GM23338 (cell line): Measurements from ENCODE around the gene NDE1. TPM values are rescaled to one million over a fixed set of nuclear protein-coding genes. Genes with fewer than 3 reads are reported as not detected.

Experiments
- ATAC-seq: fragments of 200-7000 bp; cut with Tn5 transposase; 3 replicates; pipeline ENCODE4 v1.9.1; 2020
- DNase-seq: peaks from one replicate; pipeline ENCODE4 v3.0.0-alpha.2; 2015; ENCODE audit warnings: low spot score
- H2AFZ ChIP-seq: fragments of 200-600 bp; sonication (generic); 2 replicates; pipeline ENCODE4 v1.8.0; 2016; ENCODE audit warnings: antibody characterized with exemption, mild to moderate bottlenecking, moderate library complexity
- H3F3A ChIP-seq: fragments of 200-600 bp; sonication (generic); replicated peaks from 2 replicates; pipeline ENCODE4 v1.8.0; 2017; ENCODE audit warnings: antibody characterized with exemption, mixed run types, low read depth
- H3K27ac ChIP-seq: fragments of 200-600 bp; sonication (generic); 2 replicates; pipeline ENCODE4 v1.6.1; 2016; ENCODE audit warnings: low read depth
- H3K27me3 ChIP-seq: fragments of 200-600 bp; sonication (generic); 2 replicates; pipeline ENCODE4 v1.8.0; 2016; ENCODE audit warnings: mild to moderate bottlenecking, mixed run types, moderate library complexity; ENCODE audit not compliant: insufficient read depth
- H3K36me3 ChIP-seq: fragments of 200-600 bp; sonication (generic); 2 replicates; pipeline ENCODE4 v1.8.0; 2016; ENCODE audit warnings: mild to moderate bottlenecking; ENCODE audit not compliant: insufficient read depth
- H3K4me1 ChIP-seq: fragments of 200-600 bp; sonication (generic); 2 replicates; pipeline ENCODE4 v1.8.0; 2016; ENCODE audit warnings: mild to moderate bottlenecking, moderate library complexity; ENCODE audit not compliant: insufficient read depth
- H3K4me2 ChIP-seq: fragments of 200-600 bp; sonication (generic); 2 replicates; pipeline ENCODE4 v1.7.1; 2017; ENCODE audit warnings: mixed run types
- H3K4me3 ChIP-seq: fragments of 200-600 bp; sonication (generic); 2 replicates; pipeline ENCODE4 v1.6.1; 2016; ENCODE audit warnings: mixed run types
- H3K79me2 ChIP-seq: fragments of 200-600 bp; sonication (generic); replicated peaks from 2 replicates; pipeline ENCODE4 v1.8.0; 2017; ENCODE audit warnings: mild to moderate bottlenecking; ENCODE audit not compliant: insufficient read depth
- H3K9me2 ChIP-seq: fragments of 200-600 bp; sonication (generic); 2 replicates; pipeline ENCODE4 v1.8.0; 2017; ENCODE audit not compliant: insufficient read depth
- H4K20me1 ChIP-seq: fragments of 200-600 bp; sonication (generic); replicated peaks from 2 replicates; pipeline ENCODE4 v1.8.0; 2017; ENCODE audit warnings: mild to moderate bottlenecking; ENCODE audit not compliant: insufficient read depth
- H3K27ac Mint-ChIP-seq: 2 replicates; pipeline ENCODE4 v1.8.0; 2020; ENCODE audit warnings: inconsistent platforms, mild to moderate bottlenecking, moderate library complexity, mixed read lengths
- H3K27me3 Mint-ChIP-seq: 3 replicates; pipeline ENCODE4 v1.8.0; 2022; ENCODE audit warnings: low read depth, mild to moderate bottlenecking, moderate library complexity, mixed read lengths, inconsistent platforms; ENCODE audit not compliant: insufficient read depth, poor library complexity
- H3K36me3 Mint-ChIP-seq: 3 replicates; pipeline ENCODE4 v1.8.0; 2021; ENCODE audit warnings: low read depth, mild to moderate bottlenecking, inconsistent platforms, moderate library complexity, mixed read lengths
- H3K4me1 Mint-ChIP-seq: 3 replicates; pipeline ENCODE4 v1.8.0; 2020; ENCODE audit warnings: mild to moderate bottlenecking, inconsistent platforms, mixed read lengths
- H3K4me3 Mint-ChIP-seq: 3 replicates; pipeline ENCODE4 v1.8.0; 2021; ENCODE audit warnings: moderate library complexity, mild to moderate bottlenecking, inconsistent platforms, mixed read lengths
- H3K9me3 Mint-ChIP-seq: 3 replicates; pipeline ENCODE4 v1.8.0; 2020; ENCODE audit warnings: moderate library complexity, mild to moderate bottlenecking, inconsistent platforms, mixed read lengths
- CREB1 ChIP-seq: fragments of 250-450 bp; sonication (Bioruptor Pico); IDR thresholded peaks from 2 replicates; pipeline ENCODE4 v1.5.0; 2020; ENCODE audit warnings: low read depth, mild to moderate bottlenecking, moderate library complexity
- CTCF ChIP-seq, 2 experiments: fragments of 200-600 bp in 1 of 2; sonication (generic) in 1 of 2; conservative IDR thresholded peaks; 2 replicates each; pipeline versions ENCODE4 v1.5.1 to v1.6.1; 2016 to 2017; ENCODE audit warnings: antibody characterized with exemption in 2 of 2, low read depth in 2 of 2, mild to moderate bottlenecking in 2 of 2, moderate library complexity in 1 of 2
- ETS1 ChIP-seq: IDR thresholded peaks from 2 replicates; pipeline ENCODE4 v1.6.1; 2016; ENCODE audit warnings: antibody characterized with exemption
- EZH2 ChIP-seq: fragments of 200-600 bp; sonication (generic); IDR thresholded peaks from one replicate; pipeline ENCODE4 v1.8.0; 2017; ENCODE audit warnings: antibody characterized with exemption, mild to moderate bottlenecking, low read depth; ENCODE audit not compliant: unreplicated experiment
- EZH2phosphoT487 ChIP-seq: fragments of 200-600 bp; sonication (generic); IDR thresholded peaks from one replicate; pipeline ENCODE4 v1.8.1; 2018; ENCODE audit warnings: antibody characterized with exemption; ENCODE audit not compliant: unreplicated experiment
- JUNB ChIP-seq: IDR thresholded peaks from one replicate; pipeline ENCODE4 v1.6.1; 2016; ENCODE audit warnings: antibody characterized with exemption; ENCODE audit not compliant: unreplicated experiment
- NANOG ChIP-seq: IDR thresholded peaks from 2 replicates; pipeline ENCODE4 v1.6.1; 2016; ENCODE audit warnings: antibody characterized with exemption, borderline replicate concordance
- POLR2AphosphoS5 ChIP-seq: IDR thresholded peaks from 2 replicates; pipeline ENCODE4 v1.6.1; 2016; ENCODE audit warnings: antibody characterized with exemption, low read depth
- REST ChIP-seq: IDR thresholded peaks from one replicate; pipeline ENCODE4 v1.6.1; 2018; ENCODE audit warnings: antibody characterized with exemption; ENCODE audit not compliant: unreplicated experiment
- STAT1 ChIP-seq: IDR thresholded peaks from one replicate; pipeline ENCODE4 v1.6.1; 2016; ENCODE audit warnings: antibody characterized with exemption; ENCODE audit not compliant: unreplicated experiment
- ZNF114 ChIP-seq: fragments of 250-450 bp; sonication (Bioruptor Pico); IDR thresholded peaks from 2 replicates; pipeline ENCODE4 v1.5.0; 2020; ENCODE audit warnings: mild to moderate bottlenecking, moderate library complexity
- ZNF331 ChIP-seq: fragments of 250-450 bp; sonication (Bioruptor Pico); IDR thresholded peaks from 2 replicates; pipeline ENCODE4 v1.5.0; 2020; ENCODE audit warnings: low read depth, mild to moderate bottlenecking, moderate library complexity
- ZNF462 ChIP-seq: fragments of 250-450 bp; sonication (Bioruptor Pico); IDR thresholded peaks from 2 replicates; pipeline ENCODE4 v1.5.0; 2020; ENCODE audit warnings: mild to moderate bottlenecking, moderate library complexity
- polyA plus RNA-seq: library from polyadenylated mRNA; unstranded; fragments of >200 nt; fragmentation: Nextera tagmentation; extraction: Ambion mirVana; gene quantifications from 2 replicates; pipeline ENCODE4 v1.2.1, GENCODE V29; 2016
- total RNA-seq: library from RNA; depleted of rRNA; stranded (reverse); fragments of >200 nt; shearing (Covaris generic); gene quantifications from 2 replicates; pipeline ENCODE4 v1.2.3, GENCODE V29; 2014

Gene NDE1
- total and polyA plus RNA-seq, 2 experiments from 2014 or later = 13.0 to 22.9 TPM

- Mint-ChIP-seq H3K36me3 (no peaks in the 10 kb centered on the region; the same call in 2 of the 3 replicates), H3K4me1 (peaks cover 14% of the 10 kb centered on the region), H3K9me3 (0 out of 3 replicates have a peak, but pooled peaks cover 4% of the 10 kb centered on the region), H3K27ac (no peak overlapping the region), H3K4me3 (no peak overlapping the region), H3K27me3 (peaks cover 4% of the 10 kb centered on the region)
- Histone ChIP-seq H3K79me2 (no peaks in the 10 kb centered on the region), H3K4me3 (no peak overlapping the region), H3K27ac (no peak overlapping the region), H3F3A (no peaks in the 10 kb centered on the region), H4K20me1 (no peaks in the 10 kb centered on the region), H3K27me3 (no peaks in the 10 kb centered on the region), H2AFZ (no peak overlapping the region), H3K36me3 (no peaks in the 10 kb centered on the region), H3K4me1 (no peaks in the 10 kb centered on the region), H3K9me2 (no peaks in the 10 kb centered on the region), H3K4me2 (no peak overlapping the region)
- no peak for ATAC-seq
- no peak for DNase-seq
- no peak for TF ChIP-seq CREB1 (CRISPR knock-in tag)
- TF ChIP-seq CTCF (conservative IDR thresholded peaks at IDR 0.05; ENCODE audit: low read depth in 2 of 2) = no peak
- no peak for TF ChIP-seq ZNF462
- TF ChIP-seq STAT1 = no peak
- no peak for TF ChIP-seq ZNF331
- no peak for TF ChIP-seq EZH2phosphoT487
- TF ChIP-seq JUNB = no peak
- TF ChIP-seq POLR2AphosphoS5 = no peak
- no peak for TF ChIP-seq NANOG
- no peak for TF ChIP-seq EZH2
- no peak for TF ChIP-seq ETS1
- TF ChIP-seq ZNF114 (CRISPR knock-in tag) = no peak
- TF ChIP-seq REST = no peak
Observed at GRCh38 chr16:15715221-15715620, 65.2 kb downstream of the NDE1 start.
